Liver (tissue), 9 donors: Measurements from ENCODE around the gene SCP2. TPM values are rescaled to one million over a fixed set of nuclear protein-coding genes. Genes with fewer than 3 reads are reported as not detected.

Source experiments
- DNase-seq: peaks from one replicate; pipeline ENCODE4 v3.0.0-alpha.2; 2017; ENCODE audit warnings: low spot score
- H3K27ac ChIP-seq, 2 donors: one replicate each; pipeline ENCODE4 v1.7.0; 2013; ENCODE audit warnings: inconsistent platforms in 2 of 2, low read length in 2 of 2, control low read depth in 1 of 2, low read depth in 1 of 2, mild to moderate bottlenecking in 1 of 2
- H3K27me3 ChIP-seq, 4 donors: one replicate each; pipeline versions ENCODE4 v1.6.1 to v1.7.0; 2013; ENCODE audit warnings: low read length in 3 of 4, inconsistent platforms in 1 of 4, mild to moderate bottlenecking in 1 of 4, moderate library complexity in 1 of 4; ENCODE audit not compliant: control insufficient read depth in 4 of 4, insufficient read depth in 4 of 4
- H3K36me3 ChIP-seq, 4 donors: one replicate each; pipeline versions ENCODE4 v1.6.1 to v1.7.0; 2013; ENCODE audit warnings: low read length in 3 of 4, mild to moderate bottlenecking in 3 of 4, low read depth in 1 of 4, moderate library complexity in 1 of 4; ENCODE audit not compliant: control insufficient read depth in 4 of 4, insufficient read depth in 3 of 4
- H3K4me1 ChIP-seq, 4 donors: one replicate each; pipeline versions ENCODE4 v1.6.1 to v1.7.0; 2013; ENCODE audit warnings: low read length in 3 of 4, mild to moderate bottlenecking in 3 of 4, moderate library complexity in 1 of 4; ENCODE audit not compliant: control insufficient read depth in 4 of 4, insufficient read depth in 4 of 4
- H3K4me3 ChIP-seq, 3 donors: one replicate each; pipeline versions ENCODE4 v1.6.1 to v1.7.0; 2013; ENCODE audit warnings: low read length in 3 of 3, control low read depth in 1 of 3, low read depth in 1 of 3, mild to moderate bottlenecking in 1 of 3
- H3K9ac ChIP-seq, 2 donors: one replicate each; pipeline ENCODE4 v1.7.0; 2013; ENCODE audit warnings: low read length in 2 of 2, mild to moderate bottlenecking in 2 of 2, moderate library complexity in 2 of 2, control low read depth in 1 of 2, low read depth in 1 of 2
- H3K9me3 ChIP-seq, 4 donors: one replicate each; pipeline versions ENCODE4 v1.6.1 to v1.7.0; 2013; ENCODE audit warnings: low read length in 3 of 4; ENCODE audit not compliant: control insufficient read depth in 4 of 4
- ATF3 ChIP-seq: IDR thresholded peaks from 2 replicates; pipeline ENCODE4 v1.6.1; 2016; ENCODE audit warnings: antibody characterized with exemption
- EGR1 ChIP-seq, 2 donors: IDR thresholded peaks; 2 replicates each; pipeline ENCODE4 v1.6.1; 2016 to 2018; ENCODE audit warnings: antibody characterized with exemption in 2 of 2, low read depth in 2 of 2
- FOXA1 ChIP-seq: IDR thresholded peaks from 2 replicates; pipeline ENCODE4 v1.6.1; 2016; ENCODE audit warnings: antibody characterized with exemption
- GABPA ChIP-seq, 2 donors: IDR thresholded peaks in 1 of 2; conservative IDR thresholded peaks in 1 of 2; 2 replicates each; pipeline ENCODE4 v1.6.1; 2016; ENCODE audit warnings: antibody characterized with exemption in 2 of 2, mild to moderate bottlenecking in 1 of 2, moderate library complexity in 1 of 2
- HNF4A ChIP-seq, 2 donors: conservative IDR thresholded peaks; 2 replicates each; pipeline ENCODE4 v1.6.1; 2016; ENCODE audit warnings: antibody characterized with exemption in 2 of 2, mild to moderate bottlenecking in 2 of 2
- HNF4G ChIP-seq: IDR thresholded peaks from 2 replicates; pipeline ENCODE4 v1.6.1; 2016; ENCODE audit warnings: antibody characterized with exemption
- JUND ChIP-seq, 2 donors: IDR thresholded peaks; 2 replicates each; pipeline ENCODE4 v1.6.1; 2016; ENCODE audit warnings: antibody characterized with exemption in 2 of 2
- RAD21 ChIP-seq, 2 donors: IDR thresholded peaks; 2 replicates each; pipeline ENCODE4 v1.6.1; 2016; ENCODE audit warnings: antibody characterized with exemption in 2 of 2, mild to moderate bottlenecking in 2 of 2
- REST ChIP-seq: IDR thresholded peaks from 2 replicates; pipeline ENCODE4 v1.6.1; 2016; ENCODE audit warnings: antibody characterized with exemption, mild to moderate bottlenecking
- RXRA ChIP-seq, 2 donors: IDR thresholded peaks; 2 replicates each; pipeline ENCODE4 v1.6.1; 2017 to 2018; ENCODE audit warnings: antibody characterized with exemption in 2 of 2, mild to moderate bottlenecking in 1 of 2
- SP1 ChIP-seq: IDR thresholded peaks from 2 replicates; pipeline ENCODE4 v1.6.1; 2018; ENCODE audit warnings: antibody characterized with exemption, mild to moderate bottlenecking
- TAF1 ChIP-seq: conservative IDR thresholded peaks from 2 replicates; pipeline ENCODE4 v1.6.1; 2016; ENCODE audit warnings: antibody characterized with exemption, mild to moderate bottlenecking
- YY1 ChIP-seq: IDR thresholded peaks from 2 replicates; pipeline ENCODE4 v1.6.1; 2016; ENCODE audit warnings: antibody characterized with exemption, mild to moderate bottlenecking
- WGBS: extraction: QIAGEN DNeasy Blood & Tissue Kit; methylation state at CpG from one replicate; pipeline ENCODE4 v1.1.7; 2013; 5-methylcytosine and 5-hydroxymethylcytosine counted together
- polyA plus RNA-seq, 2 donors: library from polyadenylated mRNA; stranded (reverse) in 1 of 2; unstranded in 1 of 2; fragments of 200-250 nt in 1 of 2; fragments of >200 nt in 1 of 2; fragmentation: Nextera tagmentation in 1 of 2; extraction: Ambion mirVana in 1 of 2; gene quantifications; one replicate each; pipeline versions ENCODE4 v1.2.1 to v1.2.3, GENCODE V29; 2013 to 2015
- total RNA-seq, 2 donors: library from RNA; depleted of rRNA; stranded (reverse); fragments of >200 nt; gene quantifications; one replicate each; pipeline ENCODE4 v1.2.3, GENCODE V29; 2014
- TF ChIP-seq, protein P1 (sequence below): IDR thresholded peaks from 2 replicates; pipeline ENCODE4 v1.6.1; 2016; ENCODE audit warnings: antibody characterized with exemption
- donor health status: healthy.
- donor health status: healthy.
- donor health status: healthy.
- donor health status: healthy.
- donor health status: healthy.

Gene SCP2
- total and polyA plus RNA-seq, 4 donors = 122 to 811 (median 529) TPM

DNA sequence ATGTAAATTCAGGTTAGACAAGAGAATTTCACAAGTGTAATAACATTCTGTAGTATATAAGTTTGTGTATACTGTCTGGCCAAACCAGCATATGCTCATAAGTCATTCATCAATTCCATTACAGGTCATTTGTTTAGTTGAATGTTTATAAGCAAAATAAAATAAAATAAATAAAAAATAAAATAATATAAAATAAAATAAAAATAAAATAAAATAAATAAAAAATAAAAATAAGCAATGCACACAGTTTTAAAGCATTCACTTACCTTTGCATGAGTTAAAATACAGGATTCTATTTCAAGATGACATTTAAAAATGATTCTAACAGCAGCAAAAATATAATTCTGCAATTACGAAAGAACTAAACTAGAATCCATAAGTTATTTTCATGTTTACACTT is 144.8 kb downstream of the SCP2 start (continued):
- TF ChIP-seq REST (no peak), JUND (IDR thresholded peaks at IDR 0.05) (no peak), EGR1 (IDR thresholded peaks at IDR 0.05; ENCODE audit: low read depth in 2 of 2) (no peak), FOXA1 (no peak), RXRA (IDR thresholded peaks at IDR 0.05) (no peak), RAD21 (IDR thresholded peaks at IDR 0.05) (no peak)

GRCh38 chr1:53073287-53073686 is 146.2 kb downstream of the SCP2 start:
- WGBS = 97% methylated on average over 7 of the region's 7 CpGs
- Histone ChIP-seq H3K9ac (no peak overlapping the region), H3K36me3 (no peaks in the 10 kb centered on the region), H3K27me3 (no peaks in the 10 kb centered on the region), H3K4me1 (no peaks in the 10 kb centered on the region), H3K4me3 (no peak overlapping the region), H3K9me3 (no peaks in the 10 kb centered on the region), H3K27ac (no peak overlapping the region)
- DNase-seq = no peak
- TF ChIP-seq ATF3 (no peak), GABPA (IDR thresholded peaks at IDR 0.05 in 1 of 2, conservative IDR thresholded peaks at IDR 0.05 in 1 of 2) (no peak), EGR1 (IDR thresholded peaks at IDR 0.05; ENCODE audit: low read depth in 2 of 2) (no peak), RXRA (IDR thresholded peaks at IDR 0.05) (no peak), SP1 (no peak), HNF4G (no peak), YY1 (no peak)
- TF ChIP-seq, protein P1, sequence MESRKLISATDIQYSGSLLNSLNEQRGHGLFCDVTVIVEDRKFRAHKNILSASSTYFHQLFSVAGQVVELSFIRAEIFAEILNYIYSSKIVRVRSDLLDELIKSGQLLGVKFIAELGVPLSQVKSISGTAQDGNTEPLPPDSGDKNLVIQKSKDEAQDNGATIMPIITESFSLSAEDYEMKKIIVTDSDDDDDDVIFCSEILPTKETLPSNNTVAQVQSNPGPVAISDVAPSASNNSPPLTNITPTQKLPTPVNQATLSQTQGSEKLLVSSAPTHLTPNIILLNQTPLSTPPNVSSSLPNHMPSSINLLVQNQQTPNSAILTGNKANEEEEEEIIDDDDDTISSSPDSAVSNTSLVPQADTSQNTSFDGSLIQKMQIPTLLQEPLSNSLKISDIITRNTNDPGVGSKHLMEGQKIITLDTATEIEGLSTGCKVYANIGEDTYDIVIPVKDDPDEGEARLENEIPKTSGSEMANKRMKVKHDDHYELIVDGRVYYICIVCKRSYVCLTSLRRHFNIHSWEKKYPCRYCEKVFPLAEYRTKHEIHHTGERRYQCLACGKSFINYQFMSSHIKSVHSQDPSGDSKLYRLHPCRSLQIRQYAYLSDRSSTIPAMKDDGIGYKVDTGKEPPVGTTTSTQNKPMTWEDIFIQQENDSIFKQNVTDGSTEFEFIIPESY = no peak

DNA sequence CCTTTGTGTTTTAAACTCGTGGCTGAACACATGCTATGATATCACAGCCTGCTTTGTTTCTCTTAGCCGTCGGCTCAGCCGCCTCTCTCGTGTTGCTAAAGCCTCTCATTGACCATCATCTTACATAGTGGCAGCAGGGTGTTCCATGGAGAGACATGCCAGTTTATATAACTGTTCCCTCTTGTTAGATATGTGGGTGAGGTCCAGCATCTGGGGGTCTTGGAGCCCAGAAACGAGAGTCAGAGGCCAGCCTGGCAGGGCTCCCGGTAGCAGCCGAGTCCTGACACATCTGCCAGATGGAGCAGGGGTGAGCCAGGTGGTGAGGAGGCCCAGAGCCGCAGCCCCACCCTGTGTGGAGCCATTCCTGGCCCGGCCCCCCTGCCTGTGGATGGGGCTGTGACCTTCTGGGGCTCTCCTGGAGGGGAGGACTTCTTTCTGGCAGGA is 146.8 kb downstream of the SCP2 start:
- DNase-seq = no peak
- H3K4me3 ChIP-seq = no peak overlapping the region

More for the DNA sequence above, 146.8 kb downstream of the SCP2 start:
- H3K9ac ChIP-seq = no peak overlapping the region
- TF ChIP-seq REST (no peak), FOXA1 (no peak), TAF1 (no peak), HNF4A (conservative IDR thresholded peaks at IDR 0.05) (no peak), JUND (IDR thresholded peaks at IDR 0.05) (no peak), HNF4G (no peak)
- TF ChIP-seq, protein P1 = no peak
- 83% methylated on average over 10 of the region's 10 CpGs for WGBS
- H3K27me3 ChIP-seq = no peaks in the 10 kb centered on the region
- no peaks in the 10 kb centered on the region for H3K36me3 ChIP-seq
- no peaks in the 10 kb centered on the region for H3K9me3 ChIP-seq
- no peak overlapping the region for H3K27ac ChIP-seq
- no peaks in the 10 kb centered on the region for H3K4me1 ChIP-seq
